GM19238 (cell line): ENCODE results near the gene GFOD1.

Experiments used
- DNase-seq: peaks from one replicate; pipeline ENCODE4 v3.0.0; 2011; ENCODE audit warnings: low spot score; ENCODE audit not compliant: insufficient read length

The GFOD1 gene

DNA sequence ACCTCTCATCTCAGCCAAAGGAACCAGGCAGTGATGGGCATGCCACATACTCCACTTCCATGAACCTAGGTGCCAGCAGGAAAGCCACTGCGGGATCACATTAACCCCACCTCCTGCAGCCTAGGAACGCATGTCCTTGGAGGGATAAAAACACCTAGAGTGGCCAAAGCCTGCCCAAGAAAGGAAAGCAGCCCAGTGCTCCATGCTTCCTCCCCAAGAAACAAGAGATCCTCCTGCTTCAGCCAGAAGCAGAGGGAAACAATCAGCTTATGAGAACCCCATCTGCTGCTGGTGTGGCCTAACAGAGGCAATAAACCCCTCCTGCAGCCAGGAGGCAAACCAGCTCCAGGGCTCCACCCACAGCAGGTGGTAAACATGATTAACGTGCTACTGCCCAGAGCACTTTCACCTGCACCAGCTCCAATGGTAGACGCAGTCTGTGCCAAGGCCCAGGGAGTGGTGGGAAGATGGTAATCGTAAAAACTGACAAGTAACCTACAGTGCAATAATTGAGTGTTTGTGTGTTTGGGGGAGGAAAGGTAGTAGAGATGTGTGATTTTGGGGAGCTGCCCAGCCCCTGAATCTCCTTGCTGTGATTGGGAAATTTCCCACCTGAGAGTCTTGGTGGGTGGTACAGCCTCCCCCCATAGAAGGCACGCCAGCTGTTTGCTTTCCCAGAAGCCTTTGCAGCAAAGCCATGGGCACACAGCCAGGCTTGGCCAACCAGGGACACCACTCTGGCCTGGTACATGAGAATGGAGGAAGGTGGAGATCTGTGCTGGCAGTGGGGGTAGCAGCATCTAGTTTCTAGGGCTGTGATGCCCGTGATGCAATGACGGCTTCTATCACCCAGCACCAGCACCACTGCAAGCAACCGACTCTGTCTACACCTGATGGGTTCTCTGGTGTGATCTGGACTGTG lies 108.5 kb downstream of the GFOD1 start:
- DNase-seq, result no peak

DNA sequence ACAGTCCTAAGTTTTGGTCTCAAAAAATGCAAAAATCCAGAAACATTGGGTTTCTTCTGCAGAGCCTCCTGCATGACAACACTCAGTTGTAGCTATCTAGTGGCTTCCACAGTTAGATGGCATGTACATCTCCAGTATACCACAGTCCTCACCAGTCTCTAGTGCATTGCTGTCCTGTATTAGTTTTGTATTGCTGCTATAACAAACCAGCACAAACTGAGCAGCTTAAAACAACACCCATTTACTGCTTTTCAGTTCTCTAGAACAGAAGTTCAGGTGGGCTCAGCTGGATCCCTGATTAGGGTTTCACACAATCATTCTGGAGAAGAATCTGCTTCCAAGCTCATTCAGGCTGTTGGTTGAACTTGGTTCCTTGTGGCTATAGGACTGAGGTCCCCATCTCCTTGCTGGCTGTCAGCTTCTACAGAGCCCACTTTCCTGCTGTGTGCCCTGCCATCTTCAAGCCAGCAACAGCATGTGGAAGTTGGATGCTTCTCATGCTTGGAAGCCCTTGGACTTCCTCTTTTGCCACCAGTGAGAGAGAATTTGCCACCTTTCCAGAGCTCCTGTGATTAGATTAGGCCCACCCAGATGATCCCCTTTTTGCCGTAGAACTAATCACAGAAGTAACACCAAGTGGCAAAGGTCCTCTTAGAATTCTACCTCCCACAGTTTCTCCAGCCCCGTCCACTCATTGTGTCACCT lies 110.2 kb downstream of the GFOD1 start:
- no peak for DNase-seq

DNA sequence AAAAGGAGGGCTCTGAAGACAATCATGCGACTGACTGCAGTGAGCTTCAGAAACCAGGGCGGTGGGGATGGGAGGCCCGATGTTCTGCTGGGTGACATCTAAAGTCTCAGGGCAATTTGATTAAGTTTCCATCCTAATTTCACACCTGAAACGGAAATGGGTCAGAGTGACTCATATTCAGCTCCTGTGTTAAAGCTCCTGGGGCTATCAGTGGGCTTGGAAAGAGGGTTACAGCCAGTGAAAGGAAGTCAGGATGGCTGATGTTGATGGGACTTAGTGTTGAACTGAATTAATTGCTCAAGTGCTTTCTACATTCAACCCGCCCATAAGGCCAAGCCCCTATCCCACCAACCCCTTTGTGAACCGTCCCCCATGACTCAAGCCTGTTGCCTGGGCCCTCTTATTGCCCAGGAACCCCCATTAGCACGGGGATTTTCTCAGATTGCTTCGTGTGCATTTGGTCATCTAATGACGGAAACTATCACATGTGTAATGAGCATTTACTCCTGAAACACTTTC lies 112.0 kb downstream of the GFOD1 start:
- peak; percentile 60 for DNase-seq

DNA sequence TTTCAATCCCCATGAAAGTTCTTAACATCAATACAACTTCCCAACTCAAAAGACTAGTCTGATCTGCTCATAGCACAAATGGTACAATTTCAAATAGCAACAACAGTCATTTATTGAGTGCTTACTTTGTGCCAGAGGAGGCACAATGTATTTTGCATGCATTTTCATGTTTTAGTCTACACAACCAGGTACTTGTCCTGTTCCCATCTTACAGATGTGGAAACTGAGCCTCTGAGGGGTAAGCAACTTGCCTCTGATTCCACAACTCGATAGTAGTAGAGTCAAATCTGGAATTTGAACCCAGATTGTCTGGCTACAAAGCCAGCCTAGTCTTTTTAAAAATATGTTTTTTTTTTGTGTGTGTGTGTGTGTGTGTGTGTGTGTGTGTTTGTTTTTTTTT lies 113.5 kb downstream of the GFOD1 start:
- no peak for DNase-seq

DNA sequence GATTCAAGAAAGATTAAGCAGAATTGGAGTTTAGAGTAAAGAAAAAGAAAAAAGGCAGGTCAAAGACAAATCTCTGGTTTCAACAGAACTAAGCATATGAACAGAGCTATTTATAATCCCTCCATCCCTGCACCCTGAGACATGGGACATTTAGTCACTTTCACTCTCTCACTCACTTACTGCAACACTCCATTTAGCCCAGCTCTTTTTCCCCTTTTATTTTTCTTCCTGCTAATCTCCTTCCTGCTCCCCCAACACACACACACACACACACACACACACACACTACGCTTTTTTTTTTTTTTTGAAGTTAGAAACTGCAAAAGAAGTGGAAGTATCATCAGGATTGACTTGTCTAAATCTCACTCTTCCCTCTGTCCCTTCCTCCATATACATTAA lies 113.9 kb downstream of the GFOD1 start:
- DNase-seq, result no peak

DNA sequence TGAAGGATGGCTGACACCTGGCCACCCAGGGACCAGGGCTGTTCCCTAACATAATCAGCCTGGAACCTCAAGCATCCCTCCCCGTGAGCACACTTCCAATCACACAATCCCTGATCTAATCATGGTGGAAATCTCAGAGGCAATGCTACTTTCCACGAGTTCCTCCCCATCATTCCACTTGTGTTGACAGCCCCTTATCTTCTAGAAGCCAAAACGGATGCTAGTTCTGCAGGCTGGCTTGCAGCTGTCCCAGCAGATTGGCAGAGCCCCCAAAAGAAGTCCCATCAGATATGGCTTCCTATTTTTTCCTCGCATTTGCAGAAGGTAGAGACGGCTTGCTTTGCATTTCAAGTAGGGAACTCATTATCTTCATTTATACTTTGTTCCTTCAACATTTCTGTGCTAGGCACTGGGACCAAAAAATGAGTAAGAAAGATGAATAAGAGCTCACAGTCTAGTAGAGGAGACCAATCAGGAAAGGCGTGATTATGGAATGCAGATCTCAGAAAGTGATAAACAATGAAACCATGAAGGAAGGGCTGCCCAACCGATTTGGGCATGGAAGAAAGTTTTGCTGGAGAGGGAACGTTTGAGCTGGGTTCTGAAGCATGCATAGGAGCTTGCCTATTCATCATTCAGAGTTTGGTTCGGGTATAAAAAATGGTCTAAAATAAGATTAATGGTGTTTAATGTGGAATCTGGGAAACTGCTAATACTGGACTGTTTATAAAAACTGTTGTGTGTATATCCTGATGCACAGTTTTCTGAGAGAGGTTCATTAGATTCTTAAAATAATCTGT lies 114.5 kb downstream of the GFOD1 start:
- DNase-seq, result no peak

DNA sequence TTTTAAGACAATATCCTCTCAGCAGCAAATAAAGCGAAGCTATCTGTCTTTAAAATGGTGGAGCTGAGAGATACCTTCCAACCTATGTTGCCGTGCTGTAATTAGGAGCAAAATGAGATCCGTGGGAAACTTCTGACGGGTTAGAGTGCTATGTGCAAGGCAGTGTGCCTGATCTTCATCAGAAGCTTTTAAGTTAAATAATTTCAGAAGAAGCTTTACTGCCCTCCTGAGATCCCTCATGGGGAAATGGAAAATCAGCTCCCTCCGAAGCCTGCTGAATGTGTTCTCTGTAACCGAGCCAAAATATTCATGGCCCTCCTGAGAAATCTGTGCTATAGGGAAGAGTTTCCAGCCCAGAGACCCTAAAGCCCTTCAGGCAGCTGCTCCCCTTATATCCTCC lies 115.3 kb downstream of the GFOD1 start:
- no peak for DNase-seq

DNA sequence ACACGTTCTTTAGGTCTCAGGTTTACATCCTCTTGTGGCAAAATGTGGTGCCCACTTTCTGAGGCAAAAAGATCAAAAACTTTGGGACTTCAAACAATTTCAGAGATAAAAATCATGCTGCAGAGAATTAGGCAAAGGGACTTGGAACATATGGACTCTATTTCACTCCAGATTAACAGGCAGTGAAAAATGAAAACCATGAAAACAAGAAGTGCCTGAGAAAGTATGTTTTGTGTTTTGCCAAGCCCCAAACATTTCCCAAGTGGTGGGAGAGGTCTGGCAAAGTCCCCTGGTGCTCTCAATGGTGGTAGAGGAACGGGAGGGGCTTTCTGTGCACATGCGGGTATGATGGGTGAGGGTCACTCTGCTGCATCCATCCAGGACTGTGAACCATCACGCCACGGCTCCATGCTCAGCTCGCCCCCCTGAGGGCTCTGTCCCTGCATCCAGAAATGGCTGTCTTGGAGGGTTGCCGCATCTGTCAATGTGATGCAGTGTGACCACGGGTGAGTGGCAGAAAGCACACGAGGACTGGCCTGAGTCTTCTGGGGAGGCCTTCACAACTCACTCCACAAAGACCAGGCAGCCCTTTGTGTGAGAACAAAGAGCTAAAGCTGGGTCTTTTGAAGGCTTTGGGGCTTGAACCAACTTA lies 115.9 kb downstream of the GFOD1 start:
- DNase-seq, result no peak

DNA sequence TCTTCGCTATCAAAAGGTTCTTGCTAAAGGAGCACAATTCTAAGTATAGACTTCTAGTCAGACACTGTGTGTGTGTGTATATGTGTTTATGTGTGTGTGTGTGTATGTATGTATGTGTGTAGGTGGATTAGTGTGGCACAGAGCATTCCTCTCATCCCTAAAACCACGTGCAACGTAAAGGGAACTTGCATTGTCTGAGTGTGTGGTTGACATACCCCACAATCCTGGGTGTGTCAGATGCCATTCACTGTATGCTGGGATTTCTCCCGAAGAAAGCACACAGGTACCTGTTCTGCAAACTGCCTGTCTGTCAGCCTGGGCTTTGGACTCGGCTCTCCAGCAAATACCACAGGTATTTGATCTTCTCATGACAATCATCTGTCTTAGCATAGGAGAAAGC lies 116.8 kb downstream of the GFOD1 start:
- DNase-seq, result no peak

DNA sequence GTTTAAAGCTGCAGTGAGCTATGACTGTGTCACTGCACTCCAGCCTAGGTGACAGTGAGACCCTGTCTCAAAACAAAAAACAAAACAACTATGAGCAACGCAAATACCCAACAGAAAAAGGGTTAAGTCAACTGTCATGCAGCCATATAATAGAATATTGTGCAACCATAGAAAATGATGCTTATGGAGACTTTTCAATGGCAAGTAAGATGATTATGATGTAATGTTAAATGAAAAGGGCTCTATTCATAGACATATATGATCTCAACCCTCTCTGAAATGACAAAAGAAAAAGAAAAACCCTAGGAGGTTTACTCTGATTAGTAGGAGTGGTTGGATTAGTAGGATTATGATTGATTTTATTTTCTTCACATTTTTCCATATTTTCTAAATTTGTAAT lies 117.8 kb downstream of the GFOD1 start:
- no peak for DNase-seq

DNA sequence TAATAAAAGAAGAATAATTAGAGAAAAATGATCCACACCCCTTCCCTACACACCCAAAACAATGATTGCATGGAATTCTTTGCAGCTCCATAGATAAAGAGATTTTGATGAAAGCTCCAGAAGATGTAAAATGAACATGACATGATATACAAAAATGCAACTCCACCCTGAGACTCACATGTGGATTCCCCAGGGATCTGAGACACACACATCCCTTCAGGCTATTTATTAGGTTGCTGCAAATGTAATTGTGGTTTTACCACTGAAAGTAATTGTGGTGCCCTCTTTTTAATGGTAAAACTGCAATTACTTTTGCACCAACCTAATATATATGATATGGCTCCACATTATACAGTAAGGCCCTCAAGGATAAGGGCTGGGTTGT lies 118.7 kb downstream of the GFOD1 start:
- no peak for DNase-seq

DNA sequence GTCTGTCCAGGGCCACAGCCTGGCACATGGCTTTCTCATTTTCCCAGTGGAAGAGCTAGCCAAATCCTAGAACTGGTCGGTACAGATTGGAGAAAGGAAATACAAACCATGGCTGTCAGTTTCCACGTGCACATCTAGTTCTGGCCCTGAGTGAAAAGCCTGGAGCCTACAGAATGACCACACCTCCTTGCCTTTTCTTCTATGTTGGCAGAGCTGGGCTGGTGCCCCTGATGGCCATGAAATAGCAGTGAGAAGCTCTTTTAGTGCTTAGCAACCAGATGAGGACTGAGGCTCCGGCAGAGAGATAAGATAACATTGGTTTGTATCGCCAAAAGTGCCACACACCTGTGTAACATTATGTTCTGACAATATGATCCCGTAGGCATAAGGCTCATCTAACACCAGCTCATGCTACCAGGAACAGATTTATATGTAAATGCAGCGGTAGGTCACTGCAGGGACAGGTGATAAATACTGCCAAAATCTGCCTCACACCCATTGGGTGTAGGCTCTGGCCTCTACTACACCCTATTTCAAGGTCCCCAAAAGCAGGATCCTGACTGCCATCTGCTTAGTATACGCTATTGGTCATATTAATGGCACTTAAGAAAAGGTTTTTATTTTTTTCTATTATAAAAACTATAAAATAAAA lies 119.2 kb downstream of the GFOD1 start:
- DNase-seq, result no peak

DNA sequence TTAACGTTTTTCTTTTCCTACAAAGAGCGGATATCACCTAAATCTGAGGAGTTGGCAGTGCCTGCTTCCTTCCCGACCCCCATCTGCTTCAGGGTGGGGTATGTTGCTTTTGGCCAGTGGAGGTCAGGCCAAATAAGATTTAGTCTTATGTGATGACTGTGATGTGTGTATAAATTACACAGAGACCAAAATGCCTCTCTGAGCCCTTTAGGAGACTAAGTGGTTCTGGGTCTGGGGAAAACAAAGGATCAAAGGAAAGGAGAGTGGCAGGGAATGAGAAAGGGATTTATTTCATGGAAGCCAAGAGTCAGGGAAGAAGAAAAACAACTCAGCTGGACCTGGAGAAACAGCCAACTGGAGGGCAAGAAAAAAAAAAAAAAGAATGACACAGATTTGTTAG lies 120.0 kb downstream of the GFOD1 start:
- no peak for DNase-seq

DNA sequence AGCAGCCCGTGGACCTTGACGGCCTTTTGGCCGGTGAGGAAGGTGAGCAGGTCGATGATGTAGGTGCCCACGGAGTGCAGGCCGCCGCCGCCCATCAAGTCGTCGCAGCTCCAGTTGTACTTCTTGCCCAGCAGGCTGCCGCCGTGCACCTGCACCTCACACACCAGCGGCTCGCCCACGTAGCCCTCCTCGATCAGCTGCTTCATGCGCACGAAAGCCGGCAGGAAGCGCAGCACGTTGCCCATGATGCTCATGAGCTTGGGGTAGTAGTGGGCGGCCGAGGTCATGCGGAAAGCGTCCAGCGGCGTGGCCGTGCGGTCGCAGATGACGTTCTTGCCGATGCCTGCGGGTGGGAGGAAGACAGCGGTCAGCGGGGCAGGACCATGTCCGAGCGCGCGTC lies 122.1 kb downstream of the GFOD1 start:
- DNase-seq, result no peak

DNA sequence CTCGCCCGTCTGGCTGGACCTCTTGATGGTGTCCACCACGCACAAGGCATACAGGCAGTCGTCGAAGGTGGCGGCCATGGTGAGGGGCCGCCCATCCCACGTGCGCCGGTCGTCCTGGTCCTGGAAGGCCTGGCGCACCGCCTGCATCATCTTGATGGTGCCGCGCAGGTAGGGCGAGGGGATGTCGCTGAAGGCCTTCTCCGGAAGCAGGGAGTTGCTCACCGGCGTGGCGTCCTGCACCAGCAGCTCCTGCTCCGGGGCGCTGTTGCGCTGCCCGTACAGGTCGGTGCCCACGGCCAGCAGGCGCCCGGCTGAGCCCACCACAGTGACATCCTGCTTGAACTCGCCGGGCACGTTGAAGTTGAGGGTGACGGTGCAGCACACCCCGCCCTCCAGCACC lies 122.6 kb downstream of the GFOD1 start:
- DNase-seq, result no peak

DNA sequence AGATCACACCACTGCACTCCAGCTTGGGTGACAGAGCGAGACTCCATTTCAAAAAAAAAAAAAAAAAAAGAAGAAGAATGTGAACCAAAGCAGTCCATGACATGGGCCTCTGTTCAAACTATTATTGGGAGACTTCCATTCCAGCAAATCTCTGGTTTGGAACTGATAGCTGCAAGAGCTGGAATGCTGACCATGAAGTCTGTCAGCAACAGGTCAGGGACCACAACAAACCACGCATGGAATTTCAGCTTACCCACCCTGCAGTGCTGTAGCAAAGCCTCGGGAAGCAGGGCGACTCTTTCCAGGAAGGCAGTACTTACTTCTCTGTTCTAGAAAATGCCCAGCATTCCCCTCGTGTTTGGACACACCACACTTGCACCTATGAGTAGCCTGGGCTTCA lies 125.0 kb downstream of the GFOD1 start:
- DNase-seq, result no peak

DNA sequence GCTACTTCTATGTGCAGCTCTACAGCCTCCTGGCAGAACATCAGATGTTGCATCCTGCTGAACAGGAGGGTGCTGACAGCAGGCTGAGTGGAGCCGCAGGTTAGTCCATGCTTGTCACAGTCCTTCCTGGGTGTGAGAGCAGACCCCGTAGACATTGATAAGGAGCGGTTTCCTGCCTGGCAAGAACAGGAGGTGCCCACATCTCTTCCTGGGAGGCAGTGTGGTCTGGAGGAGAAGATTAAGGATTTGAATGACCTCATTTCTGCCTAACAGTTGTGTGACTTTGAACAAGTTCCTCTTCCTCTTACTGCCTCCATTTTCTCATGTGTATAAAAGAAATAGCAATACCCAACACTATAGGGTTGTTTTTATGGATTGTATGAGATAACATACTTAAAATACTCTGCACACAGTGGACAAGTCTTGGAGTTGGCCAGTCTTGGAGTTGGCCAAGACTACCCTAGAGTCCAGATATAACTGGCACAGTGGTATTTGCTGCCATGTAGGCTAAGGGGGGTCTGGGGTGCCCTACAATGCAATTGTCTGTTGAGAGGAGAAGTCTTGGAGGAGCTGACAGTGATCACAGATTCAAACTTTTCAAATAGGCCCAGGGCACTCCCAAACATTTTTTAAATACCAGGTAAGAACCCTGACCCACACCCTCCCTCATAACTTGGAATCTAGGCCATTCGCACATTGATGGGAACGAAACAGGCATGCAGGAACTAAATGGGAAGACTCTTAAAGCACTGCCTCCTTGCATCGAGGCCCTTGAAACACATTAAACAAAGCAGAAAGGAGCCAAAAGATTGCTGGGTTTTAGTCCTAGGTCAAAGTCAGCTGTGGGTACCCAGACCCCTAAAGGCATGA lies 126.5 kb downstream of the GFOD1 start:
- DNase-seq, result no peak

DNA sequence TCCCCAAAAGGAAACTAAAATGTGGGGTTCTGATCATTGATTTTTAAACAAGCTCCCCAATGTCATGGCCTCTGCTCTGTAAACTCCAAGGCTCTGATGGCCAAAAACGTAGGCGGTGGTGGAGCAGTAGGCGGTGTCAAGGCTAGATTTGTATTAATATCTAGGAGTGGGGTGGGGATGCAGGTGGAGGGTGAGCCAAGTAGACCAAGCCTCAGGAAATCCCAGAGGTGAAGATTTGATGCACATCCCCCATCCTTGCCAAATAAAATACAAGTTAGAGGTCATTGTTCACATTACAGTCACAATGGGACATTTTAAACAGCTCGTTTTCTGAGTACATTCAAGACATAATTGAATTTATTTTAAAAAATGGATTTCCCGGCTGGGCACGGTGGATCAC lies 128.1 kb downstream of the GFOD1 start:
- no peak for DNase-seq

DNA sequence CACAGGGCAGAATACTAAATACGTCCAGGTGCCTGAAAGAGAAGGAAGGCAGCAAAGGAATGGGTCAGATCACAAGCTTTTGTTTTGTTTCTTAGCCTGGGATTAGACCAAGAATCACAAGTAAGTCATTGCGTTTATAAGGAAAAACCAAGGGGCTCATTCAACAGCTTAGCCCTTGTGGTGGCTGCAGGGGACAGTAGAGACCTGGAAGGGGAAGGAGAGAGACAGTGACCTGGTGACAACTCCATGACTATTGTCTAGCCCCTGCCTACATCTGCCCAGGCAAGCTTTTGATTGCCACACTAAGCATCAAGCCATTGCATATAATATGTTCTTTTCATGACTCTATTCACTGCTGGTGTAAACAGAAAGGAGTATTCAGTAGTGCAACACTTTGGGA lies 128.9 kb downstream of the GFOD1 start:
- DNase-seq, result no peak

DNA sequence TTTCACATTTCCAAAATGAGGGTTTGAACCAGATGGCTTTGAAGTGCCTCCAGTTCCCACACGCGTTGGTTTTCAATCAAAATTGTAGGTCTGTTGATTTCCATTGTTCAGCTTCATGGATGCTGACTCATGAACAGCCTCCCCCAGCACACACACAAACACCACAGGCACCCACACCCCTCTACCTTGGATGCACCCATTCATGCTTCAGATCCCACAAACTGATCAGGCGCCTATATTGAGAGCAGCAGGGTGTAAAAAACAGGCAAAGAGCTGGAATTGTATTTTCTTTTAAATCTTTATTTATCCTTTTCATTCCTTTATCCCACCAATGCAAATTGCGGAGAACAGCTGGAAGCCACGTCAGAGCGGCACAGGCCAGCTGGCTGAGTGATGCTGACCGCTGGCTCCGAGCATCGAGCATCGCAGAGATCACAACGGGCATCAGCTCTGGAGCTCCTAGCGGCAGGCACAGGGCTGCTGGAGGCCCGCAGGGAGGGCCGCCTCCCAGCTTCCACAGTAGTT lies 129.8 kb downstream of the GFOD1 start:
- no peak for DNase-seq
